Choroid plexus epithelial cell (primary cell): Measurements from ENCODE around the gene KLF3.

Experiments used
- DNase-seq: peaks from one replicate; pipeline ENCODE4 v3.0.0-alpha.2; 2010; ENCODE audit warnings: low read depth
- H3K4me3 ChIP-seq: 2 replicates; pipeline ENCODE4 v1.5.1; 2011; ENCODE audit warnings: low read depth, mild to moderate bottlenecking, control low read depth, low read length, moderate library complexity
- TF ChIP-seq, protein P1 (sequence below): conservative IDR thresholded peaks from 2 replicates; pipeline ENCODE4 v1.5.1; 2011; ENCODE audit warnings: low read depth, mild to moderate bottlenecking, control low read depth, inconsistent platforms, low read length, moderate library complexity

KLF3 gene

DNA sequence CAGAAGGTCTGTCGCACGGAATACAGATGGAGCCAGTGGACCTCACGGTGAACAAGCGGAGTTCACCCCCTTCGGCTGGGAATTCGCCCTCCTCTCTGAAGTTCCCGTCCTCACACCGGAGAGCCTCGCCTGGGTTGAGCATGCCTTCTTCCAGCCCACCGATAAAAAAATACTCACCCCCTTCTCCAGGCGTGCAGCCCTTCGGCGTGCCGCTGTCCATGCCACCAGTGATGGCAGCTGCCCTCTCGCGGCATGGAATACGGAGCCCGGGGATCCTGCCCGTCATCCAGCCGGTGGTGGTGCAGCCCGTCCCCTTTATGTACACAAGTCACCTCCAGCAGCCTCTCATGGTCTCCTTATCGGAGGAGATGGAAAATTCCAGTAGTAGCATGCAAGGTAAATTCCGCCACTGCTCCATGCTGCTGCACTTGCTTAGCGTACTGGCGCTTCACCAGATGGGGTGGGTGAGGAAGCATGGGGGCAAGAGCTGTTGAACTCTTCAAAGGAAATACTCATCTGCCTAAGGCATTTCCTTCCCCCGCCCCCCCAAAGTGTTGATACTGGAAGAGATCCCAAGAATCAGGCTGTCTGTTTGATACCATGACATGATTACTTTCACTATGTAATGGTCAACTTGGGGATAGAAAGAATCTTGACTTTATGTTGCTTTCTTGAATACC, 24.8 kb downstream of the KLF3 start:
- H3K4me3 ChIP-seq, result no peak overlapping the region
- peak; percentile 75 for DNase-seq
- TF ChIP-seq, protein P1, sequence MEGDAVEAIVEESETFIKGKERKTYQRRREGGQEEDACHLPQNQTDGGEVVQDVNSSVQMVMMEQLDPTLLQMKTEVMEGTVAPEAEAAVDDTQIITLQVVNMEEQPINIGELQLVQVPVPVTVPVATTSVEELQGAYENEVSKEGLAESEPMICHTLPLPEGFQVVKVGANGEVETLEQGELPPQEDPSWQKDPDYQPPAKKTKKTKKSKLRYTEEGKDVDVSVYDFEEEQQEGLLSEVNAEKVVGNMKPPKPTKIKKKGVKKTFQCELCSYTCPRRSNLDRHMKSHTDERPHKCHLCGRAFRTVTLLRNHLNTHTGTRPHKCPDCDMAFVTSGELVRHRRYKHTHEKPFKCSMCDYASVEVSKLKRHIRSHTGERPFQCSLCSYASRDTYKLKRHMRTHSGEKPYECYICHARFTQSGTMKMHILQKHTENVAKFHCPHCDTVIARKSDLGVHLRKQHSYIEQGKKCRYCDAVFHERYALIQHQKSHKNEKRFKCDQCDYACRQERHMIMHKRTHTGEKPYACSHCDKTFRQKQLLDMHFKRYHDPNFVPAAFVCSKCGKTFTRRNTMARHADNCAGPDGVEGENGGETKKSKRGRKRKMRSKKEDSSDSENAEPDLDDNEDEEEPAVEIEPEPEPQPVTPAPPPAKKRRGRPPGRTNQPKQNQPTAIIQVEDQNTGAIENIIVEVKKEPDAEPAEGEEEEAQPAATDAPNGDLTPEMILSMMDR, result no peak

DNA sequence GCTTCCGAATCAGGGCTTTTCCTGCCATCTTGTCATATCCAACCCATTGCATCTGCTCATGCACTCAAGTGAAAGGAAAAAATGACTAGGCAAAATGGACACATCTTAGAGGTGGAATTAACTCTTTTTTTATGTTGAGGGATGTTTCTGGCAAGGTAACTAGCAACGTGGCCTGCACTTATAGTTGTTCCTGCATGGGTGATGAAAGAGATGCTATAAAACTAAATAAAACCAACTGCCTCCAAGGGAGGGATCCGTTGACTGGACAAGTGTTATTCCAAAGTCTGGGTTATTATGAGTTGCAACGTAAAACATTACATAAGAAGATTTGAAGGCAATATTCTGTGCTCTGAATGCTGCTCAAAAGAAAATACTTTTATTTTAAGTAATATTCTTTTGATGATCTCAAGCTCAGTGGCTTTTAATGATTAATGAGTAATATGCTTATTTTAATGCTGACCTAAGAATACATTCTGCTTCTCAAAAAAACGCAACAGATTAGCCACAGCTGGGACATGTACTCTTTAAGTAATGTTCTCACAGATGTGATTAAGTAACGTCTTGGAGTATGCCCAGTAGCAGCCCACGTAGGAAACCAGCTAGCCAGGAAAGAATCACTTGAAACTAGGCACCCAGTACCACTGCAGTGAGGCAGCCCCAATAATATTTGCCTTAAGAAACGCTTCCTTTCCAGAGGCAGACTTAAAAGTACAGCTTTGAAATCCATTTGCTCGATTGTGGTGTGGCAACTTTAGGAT, 27.4 kb downstream of the KLF3 start:
- DNase-seq, result peak; percentile 75
- H3K4me3 ChIP-seq, result no peak overlapping the region
- TF ChIP-seq, protein P1, result no peak

DNA sequence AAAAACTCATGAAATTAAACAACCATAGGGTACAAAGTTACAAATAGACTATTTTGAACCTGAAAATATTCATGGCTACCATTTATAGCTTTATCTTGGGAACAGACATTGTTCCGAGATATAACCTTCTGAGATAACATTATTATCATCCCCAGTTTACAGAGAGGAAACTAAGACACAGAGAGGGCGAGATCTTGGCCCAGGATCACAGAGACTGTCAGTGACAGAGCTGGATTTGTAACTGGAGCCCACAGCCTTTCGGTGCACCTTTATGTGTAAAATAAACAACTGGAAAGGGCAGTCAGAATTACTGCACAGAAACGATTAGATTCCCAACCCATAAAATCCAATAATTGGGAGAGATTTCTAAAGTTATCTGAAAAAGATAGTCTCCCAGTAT, 28.4 kb downstream of the KLF3 start:
- TF ChIP-seq, protein P1, result no peak
- no peak overlapping the region for H3K4me3 ChIP-seq
- no peak for DNase-seq

DNA sequence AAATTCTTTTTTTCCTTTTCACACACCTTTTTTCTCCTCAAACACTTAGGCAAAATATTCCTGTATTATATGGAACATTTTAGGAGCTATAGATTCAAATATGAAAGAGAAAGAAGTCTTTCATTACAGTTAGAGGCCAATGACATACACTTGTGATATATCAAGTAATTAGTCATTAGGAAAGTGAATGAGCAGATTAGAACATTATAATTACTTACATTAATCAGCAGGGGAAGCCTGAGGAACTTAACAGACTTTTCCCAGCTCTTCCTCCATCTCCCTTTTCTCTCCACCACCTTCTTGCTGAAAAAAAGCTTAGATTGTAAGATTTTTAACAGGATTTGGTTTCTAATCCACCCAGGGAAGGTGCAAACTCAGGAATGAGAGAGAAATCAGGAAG, 29.6 kb downstream of the KLF3 start:
- no peak for DNase-seq
- H3K4me3 ChIP-seq, result no peak overlapping the region
- TF ChIP-seq, protein P1, result no peak

DNA sequence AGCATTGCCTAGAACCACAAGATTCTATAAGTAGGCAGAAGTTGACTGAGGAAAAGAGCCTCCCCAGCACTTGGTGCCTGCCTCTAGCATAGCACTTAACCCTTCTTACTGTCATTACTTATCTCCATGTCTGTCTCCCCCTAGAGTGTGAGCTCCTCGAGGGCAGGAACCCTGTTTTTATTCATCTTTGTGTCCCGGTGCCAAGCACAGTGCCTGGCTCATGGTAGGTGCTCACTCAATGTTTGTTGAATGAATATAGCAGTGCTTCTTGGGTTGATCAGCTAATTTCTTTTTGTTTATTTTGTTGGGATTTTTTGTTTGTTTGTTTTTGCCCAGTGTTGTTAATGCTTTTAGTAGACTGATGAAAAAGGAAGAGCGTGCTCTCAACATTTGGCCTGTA, 30.3 kb downstream of the KLF3 start:
- no peak for DNase-seq
- TF ChIP-seq, protein P1, result no peak
- no peak overlapping the region for H3K4me3 ChIP-seq

DNA sequence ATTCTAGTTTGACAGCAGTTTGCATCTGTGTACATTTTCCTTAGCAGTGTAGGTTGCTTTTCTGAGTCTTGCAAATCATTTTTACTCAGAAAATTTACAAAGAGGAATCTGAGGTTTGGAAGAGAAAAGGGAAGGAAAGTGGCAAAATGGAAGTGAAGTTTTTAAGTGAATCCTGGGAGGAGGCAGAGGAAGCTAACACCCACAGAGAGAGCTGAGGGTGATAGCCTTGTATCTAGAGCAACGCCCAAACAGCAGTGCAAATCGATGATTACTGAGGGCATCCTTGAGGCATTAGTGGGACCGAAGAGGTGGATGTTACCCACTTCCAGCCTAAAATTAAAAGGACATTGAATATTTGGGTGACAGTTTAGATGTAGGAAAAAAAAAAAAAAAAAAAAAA, 31.8 kb downstream of the KLF3 start:
- DNase-seq, result no peak
- TF ChIP-seq, protein P1, result no peak
- no peak overlapping the region for H3K4me3 ChIP-seq

DNA sequence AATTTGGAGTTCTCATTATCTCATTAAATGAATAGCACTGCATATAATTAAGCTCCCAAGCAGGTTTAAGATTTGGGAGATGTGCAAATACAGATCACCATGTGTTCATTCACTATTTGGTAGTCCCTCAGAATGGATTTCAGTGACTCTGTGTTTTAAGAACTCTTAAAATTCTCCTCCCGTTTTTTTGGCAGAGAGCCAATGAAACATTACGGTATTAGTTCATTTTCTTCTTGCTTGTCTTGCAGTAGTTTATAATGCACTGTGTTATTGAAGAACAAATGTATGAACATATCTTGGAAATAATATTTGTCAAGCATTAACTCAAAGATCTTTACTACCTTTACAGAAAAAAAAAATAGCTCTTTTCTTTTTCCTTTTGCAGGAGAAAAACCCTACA, 32.7 kb downstream of the KLF3 start:
- TF ChIP-seq, protein P1, result no peak
- H3K4me3 ChIP-seq, result no peak overlapping the region
- DNase-seq, result peak; percentile 48
